Right hindlimb (tissue), 1 donor: ENCODE data around the gene FGGY.

Experiments
- DNase-seq: peaks from one replicate; pipeline ENCODE4 v3.0.0-alpha.2; 2018

FGGY gene

GRCh38 chr1:59417406-59417805 lies 120.5 kb downstream of the FGGY start:
- DNase-seq, result no peak

GRCh38 chr1:59418363-59419144 lies 121.7 kb downstream of the FGGY start:
- DNase-seq, result no peak

GRCh38 chr1:59419361-59420140 lies 122.7 kb downstream of the FGGY start:
- no peak for DNase-seq

- DNase-seq, result no peak
Observed at GRCh38 chr1:59421232-59421920, 124.5 kb downstream of the FGGY start.

- DNase-seq, result peak; percentile 35
Observed at GRCh38 chr1:59422921-59423575, 126.2 kb downstream of the FGGY start.

- DNase-seq, result peak; percentile 36
Observed at GRCh38 chr1:59427155-59427554, 130.3 kb downstream of the FGGY start.

GRCh38 chr1:59427784-59428183 lies 130.9 kb downstream of the FGGY start:
- DNase-seq, result no peak

GRCh38 chr1:59428828-59429227 lies 131.9 kb downstream of the FGGY start:
- no peak for DNase-seq

- DNase-seq, result no peak
Observed at GRCh38 chr1:59429656-59430055, 132.8 kb downstream of the FGGY start.

GRCh38 chr1:59431566-59432294 lies 134.8 kb downstream of the FGGY start:
- no peak for DNase-seq

GRCh38 chr1:59432531-59433439 lies 135.9 kb downstream of the FGGY start:
- DNase-seq, result no peak

GRCh38 chr1:59433440-59433813 lies 136.5 kb downstream of the FGGY start:
- peak; percentile 79 for DNase-seq

- DNase-seq, result peak; percentile 41
Observed at GRCh38 chr1:59434336-59434735, 137.4 kb downstream of the FGGY start.

- DNase-seq, result no peak
Observed at GRCh38 chr1:59436637-59437036, 139.7 kb downstream of the FGGY start.

- DNase-seq, result no peak
Observed at GRCh38 chr1:59438058-59438560, 141.2 kb downstream of the FGGY start.

- DNase-seq, result no peak
Observed at GRCh38 chr1:59442492-59442891, 145.6 kb downstream of the FGGY start.

GRCh38 chr1:59443310-59443709 lies 146.4 kb downstream of the FGGY start:
- DNase-seq, result peak; percentile 24

GRCh38 chr1:59444520-59444919 lies 147.6 kb downstream of the FGGY start:
- DNase-seq, result no peak

- DNase-seq, result no peak
Observed at GRCh38 chr1:59445040-59445439, 148.1 kb downstream of the FGGY start.

- no peak for DNase-seq
Observed at GRCh38 chr1:59446257-59446901, 149.5 kb downstream of the FGGY start.

- no peak for DNase-seq
Observed at GRCh38 chr1:59452026-59452425, 155.1 kb downstream of the FGGY start.
